HEK293 (cell line): ENCODE measurements around the gene FASTKD3.

ENCODE experiments used
- CTCF ChIP-seq: fragments of 450-650 bp; formaldehyde crosslinking; IDR thresholded peaks from 2 replicates; pipeline ENCODE4 v1.5.1; 2016; ENCODE audit warnings: missing biosample characterization, missing genetic modification characterization
- GLIS1 ChIP-seq: fragments of 450-650 bp; formaldehyde crosslinking; IDR thresholded peaks from 2 replicates; pipeline ENCODE4 v1.5.1; 2016; ENCODE audit warnings: missing biosample characterization, missing genetic modification characterization
- GLIS2 ChIP-seq: fragments of 450-650 bp; formaldehyde crosslinking; IDR thresholded peaks from 2 replicates; pipeline ENCODE4 v1.5.1; 2016; ENCODE audit warnings: missing biosample characterization, missing genetic modification characterization
- ZFHX2 ChIP-seq: fragments of 450-650 bp; formaldehyde crosslinking; conservative IDR thresholded peaks from 2 replicates; pipeline ENCODE4 v1.5.1; 2016; ENCODE audit warnings: missing biosample characterization, missing genetic modification characterization
- ZNF777 ChIP-seq: fragments of 450-650 bp; formaldehyde crosslinking; IDR thresholded peaks from 2 replicates; pipeline ENCODE4 v1.5.1; 2017; ENCODE audit warnings: missing biosample characterization, missing genetic modification characterization, borderline replicate concordance
- ZSCAN23 ChIP-seq: fragments of 450-650 bp; formaldehyde crosslinking; IDR thresholded peaks from 2 replicates; pipeline ENCODE4 v1.5.1; 2016; ENCODE audit warnings: missing biosample characterization, missing genetic modification characterization

- no peak for TF ChIP-seq ZNF777 (tag by site-specific recombination)
- TF ChIP-seq CTCF (tag by site-specific recombination), result no peak
- no peak for TF ChIP-seq GLIS1
- TF ChIP-seq GLIS2 (tag by site-specific recombination), result no peak
- TF ChIP-seq ZFHX2 (tag by site-specific recombination), result no peak
- TF ChIP-seq ZSCAN23, result no peak
Measured at GRCh38 chr5:7897014-7897600, 28.3 kb upstream of the FASTKD3 start.
